Measurements from ENCODE around the gene SLC4A5.

- TF ChIP-seq CTCF (IDR thresholded peaks at IDR 0.05; ENCODE audit: low read depth, low read length): no peak
- TF ChIP-seq MYC (IDR thresholded peaks at IDR 0.05; ENCODE audit: low read depth, low read length): no peak
- TF ChIP-seq, protein P1, sequence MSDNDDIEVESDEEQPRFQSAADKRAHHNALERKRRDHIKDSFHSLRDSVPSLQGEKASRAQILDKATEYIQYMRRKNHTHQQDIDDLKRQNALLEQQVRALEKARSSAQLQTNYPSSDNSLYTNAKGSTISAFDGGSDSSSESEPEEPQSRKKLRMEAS (IDR thresholded peaks at IDR 0.05; ENCODE audit: low read depth, low read length): no peak
Measured at GRCh38 chr2:74312913-74313312, 30.3 kb downstream of the SLC4A5 start.

All from NB4 (cell line).